Measurements from ENCODE around the gene MCF2L2.

The MCF2L2 gene

GRCh38 chr3:183265834-183266417, 162.5 kb downstream of the MCF2L2 start:
- DNase-seq (ENCODE audit: low spot score): no peak

- DNase-seq (ENCODE audit: low spot score): no peak
Measured at GRCh38 chr3:183265157-183265642, 163.2 kb downstream of the MCF2L2 start.

DNA sequence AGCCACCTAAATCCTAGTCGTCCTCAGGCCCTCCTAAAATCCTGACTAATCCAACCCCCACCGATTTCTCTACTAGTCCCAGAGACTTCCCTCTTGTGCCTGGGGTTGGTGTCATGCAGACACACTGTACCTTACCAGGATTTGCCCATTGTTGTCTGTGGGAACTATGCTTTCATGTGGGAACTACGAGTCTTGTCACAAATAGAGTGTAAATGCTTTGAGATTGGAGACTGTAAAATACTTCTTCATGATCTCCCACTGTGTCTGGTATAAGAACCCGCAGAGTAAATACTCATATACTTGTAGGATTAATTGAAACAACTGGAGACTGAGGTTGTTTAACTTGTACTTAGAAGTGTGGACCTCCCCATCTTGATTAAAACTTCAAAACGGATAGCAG, 164.2 kb downstream of the MCF2L2 start:
- DNase-seq (ENCODE audit: low spot score): no peak

DNA sequence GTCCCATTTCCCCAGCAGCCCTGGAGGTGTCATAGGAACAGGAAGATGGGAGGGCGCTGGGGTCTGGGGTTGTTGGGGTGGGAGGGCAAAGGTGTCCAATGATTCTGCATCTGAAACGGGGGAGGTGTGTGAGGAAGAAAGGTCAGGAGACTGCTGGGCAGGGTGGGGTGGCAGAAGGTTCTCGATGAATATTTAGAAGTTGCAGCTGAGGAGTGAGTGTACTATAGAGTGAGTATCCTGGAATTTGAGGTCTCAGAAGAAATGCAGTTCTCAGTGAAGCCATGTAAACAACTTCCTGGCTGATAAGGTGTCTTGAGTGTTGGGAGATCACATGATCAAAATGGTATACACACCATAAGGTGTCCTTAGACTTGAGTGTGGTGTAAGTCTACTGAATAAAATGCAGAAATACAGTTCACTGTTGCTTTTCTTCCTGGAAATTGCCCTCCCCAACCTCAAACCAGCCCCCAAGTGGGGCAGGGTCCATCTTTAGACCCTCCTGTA, 165.5 kb downstream of the MCF2L2 start:
- DNase-seq (ENCODE audit: low spot score): no peak

DNA sequence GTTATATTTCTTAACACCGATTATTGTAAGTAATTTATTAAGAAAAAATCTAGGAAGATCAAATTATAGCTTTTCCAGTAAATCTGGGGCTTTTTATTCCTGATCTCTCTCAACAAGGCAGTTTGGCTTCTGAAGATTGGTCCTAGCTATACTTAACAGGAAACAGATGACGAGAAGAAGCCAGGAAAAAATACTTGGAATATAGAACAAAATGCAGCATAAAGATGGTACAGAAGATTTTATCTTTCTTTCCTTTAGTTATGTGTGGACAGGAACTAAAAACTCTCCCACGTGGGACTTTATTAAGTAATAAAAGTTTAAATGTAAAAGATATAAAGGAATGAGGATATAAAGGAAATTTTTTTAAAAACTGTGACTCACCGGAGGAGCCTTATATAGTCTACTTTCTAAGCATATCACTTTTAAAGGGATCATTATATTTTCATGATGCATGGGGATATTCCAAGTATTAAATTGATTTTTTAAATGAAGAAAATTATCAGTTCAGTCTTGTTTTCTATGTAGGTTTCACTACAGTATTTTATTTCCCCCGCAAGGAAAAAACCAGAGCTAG, 167.2 kb downstream of the MCF2L2 start:
- DNase-seq (ENCODE audit: low spot score): no peak

DNA sequence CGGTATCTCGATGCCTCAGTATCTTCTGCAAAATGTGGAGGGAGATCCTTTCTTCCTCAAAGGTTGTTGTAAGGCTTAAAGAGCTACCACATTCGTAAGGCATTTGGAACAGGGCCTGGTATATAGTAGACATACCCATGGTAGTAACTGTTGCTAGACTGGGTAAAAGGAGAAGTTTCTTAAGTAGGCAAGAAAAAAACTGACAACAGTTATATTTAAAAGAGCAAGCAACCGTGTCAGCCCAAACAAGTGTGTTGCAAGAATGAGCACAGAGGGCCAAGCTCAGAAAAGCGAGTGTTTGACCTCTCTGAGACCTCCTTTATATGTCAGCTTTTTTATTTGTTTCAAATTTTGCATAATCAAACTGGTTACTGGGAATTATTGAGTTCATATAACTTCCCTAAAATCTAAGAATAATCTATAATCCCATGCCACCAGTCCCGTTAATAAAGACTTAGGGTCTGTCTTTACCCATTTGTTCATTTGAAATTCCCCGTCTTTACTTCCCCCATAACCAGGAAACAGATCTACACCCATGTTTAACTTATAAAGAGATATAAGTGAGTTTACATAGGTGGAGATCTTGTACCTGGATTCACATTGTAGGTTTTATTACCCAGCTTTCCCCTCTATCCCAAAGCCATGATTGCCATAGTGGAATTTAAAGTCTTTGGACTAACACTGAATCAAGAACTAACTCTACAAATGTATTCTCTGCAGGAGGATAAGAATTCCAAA, 168.1 kb downstream of the MCF2L2 start:
- no peak for DNase-seq (ENCODE audit: low spot score)

GRCh38 chr3:183259621-183260020, 168.8 kb downstream of the MCF2L2 start:
- DNase-seq (ENCODE audit: low spot score): no peak

DNA sequence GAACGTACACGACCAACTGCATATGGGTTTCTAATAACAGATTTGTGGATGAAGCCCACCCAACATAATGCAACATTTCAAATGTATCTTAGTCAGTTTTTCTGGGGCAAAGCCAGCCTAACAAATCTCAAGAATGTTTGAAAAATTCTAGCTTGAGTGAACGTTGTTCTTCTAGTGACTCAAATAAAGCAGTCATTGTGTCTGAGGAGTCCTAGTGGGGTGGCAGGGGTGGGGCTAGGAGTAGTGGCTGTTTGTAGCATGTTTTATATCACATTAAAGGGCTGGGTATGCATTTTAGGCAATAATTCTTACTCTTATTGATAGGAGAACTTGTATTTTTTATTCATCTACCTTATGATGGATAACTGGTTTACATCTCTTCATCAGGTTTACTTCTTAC, 169.3 kb downstream of the MCF2L2 start:
- DNase-seq (ENCODE audit: low spot score): no peak

DNA sequence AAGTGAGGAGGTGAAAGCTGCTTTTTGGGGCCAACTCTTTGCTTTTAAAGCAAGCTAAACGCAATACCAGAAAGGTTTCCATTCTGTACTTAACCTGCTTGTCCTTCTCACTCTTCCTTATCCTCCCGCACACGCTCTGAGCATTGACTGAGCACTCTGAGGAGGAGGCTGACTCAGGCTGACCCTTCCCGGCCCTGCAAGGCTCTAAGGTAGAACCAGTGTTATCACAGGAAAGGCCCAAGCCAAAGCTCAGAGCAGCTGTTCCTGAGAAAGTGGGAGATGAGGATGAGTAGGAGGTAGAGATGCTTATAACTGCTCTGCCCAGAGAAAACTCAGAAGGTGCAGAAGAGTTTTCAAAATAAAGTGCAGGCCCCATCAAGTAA, 173.1 kb downstream of the MCF2L2 start:
- DNase-seq (ENCODE audit: low spot score): no peak

DNA sequence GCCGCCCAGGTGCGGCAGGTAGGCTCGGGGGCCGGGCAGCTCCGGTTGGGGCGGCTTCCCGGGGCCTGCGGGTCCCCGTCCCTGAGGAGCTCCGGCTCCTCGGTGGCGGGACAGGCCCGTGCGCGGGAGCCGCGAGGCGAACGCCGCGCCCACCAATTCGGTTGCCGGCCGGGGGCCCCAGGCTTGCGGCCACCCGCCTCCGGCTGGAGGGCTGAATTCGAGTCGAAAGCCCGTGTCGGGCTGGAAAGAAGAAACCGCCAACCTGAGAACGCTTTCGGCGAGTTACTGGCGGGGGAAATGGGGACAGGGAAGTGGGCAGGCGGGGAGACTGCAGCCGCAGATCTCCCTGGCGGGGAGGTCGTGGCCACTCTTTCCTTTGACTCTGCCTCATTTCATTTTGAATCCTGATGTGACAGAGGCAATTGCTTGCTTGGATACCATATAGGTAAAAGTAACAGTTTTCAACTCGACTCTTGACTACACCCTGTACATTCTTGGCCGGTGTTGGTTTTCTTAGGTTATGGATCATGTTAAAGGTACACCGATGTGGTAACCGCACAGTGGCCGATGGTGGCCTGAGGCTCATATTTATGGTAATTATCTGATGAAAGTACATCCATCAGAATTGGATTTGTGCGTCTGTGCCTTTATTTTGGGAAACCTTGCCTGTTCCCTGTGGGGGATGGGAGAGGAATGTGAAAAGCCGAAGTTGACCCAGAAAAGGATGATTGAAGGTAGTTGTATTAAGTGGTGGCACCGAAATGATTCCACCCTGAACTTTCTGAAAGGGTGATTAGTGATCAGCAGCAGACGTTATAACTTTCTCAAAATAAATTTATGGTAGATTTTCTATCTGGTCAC, 173.7 kb downstream of the MCF2L2 start:
- no peak for DNase-seq (ENCODE audit: low spot score)

DNA sequence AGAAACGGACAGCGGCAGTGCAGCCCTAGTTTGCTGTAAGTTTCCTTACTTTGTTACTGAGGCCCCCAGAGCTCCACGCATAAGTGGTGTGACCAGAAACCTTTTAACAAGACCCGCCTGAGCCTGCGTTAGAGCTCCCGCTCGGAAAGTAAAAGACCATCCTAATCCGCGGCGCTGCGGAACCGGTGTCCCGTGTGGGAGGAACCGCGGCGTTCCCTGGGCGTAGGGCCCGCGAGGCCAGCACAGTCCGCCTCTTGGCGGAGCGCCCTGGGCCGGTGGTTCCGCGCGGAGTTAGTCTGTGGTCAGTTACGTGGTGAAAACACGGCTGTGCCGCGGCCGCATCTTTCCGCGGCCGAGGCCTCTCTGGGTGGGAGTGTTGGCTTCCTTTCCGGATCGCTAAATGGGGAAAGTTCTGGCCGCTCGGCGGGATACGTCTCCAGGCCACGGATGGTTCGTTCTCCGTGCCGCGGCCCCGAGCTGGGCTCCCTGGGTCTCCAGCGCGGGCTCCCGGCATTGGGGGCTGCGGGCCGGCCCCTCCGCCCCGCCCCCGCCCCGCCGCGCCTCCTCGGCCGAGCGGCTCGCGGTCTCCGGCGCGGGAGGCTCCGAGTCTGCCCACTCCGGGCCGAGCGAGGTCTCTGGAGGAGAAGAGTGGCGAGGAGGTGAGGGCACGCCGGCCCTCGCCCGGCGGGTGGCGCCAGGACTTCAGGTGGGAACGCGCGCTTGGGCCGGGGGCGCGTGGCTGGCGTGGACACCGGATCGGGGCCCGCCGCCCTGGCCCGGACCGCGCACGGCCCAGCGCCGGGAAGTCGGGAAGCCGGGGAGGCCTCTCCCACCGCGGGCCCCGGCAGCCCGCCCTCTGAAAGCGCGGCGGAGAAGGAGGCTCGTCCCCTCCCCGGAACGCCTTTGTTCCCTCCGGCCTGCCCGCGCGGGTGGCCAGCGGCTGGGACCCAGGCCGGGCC, 174.6 kb downstream of the MCF2L2 start:
- no peak for DNase-seq (ENCODE audit: low spot score)

DNA sequence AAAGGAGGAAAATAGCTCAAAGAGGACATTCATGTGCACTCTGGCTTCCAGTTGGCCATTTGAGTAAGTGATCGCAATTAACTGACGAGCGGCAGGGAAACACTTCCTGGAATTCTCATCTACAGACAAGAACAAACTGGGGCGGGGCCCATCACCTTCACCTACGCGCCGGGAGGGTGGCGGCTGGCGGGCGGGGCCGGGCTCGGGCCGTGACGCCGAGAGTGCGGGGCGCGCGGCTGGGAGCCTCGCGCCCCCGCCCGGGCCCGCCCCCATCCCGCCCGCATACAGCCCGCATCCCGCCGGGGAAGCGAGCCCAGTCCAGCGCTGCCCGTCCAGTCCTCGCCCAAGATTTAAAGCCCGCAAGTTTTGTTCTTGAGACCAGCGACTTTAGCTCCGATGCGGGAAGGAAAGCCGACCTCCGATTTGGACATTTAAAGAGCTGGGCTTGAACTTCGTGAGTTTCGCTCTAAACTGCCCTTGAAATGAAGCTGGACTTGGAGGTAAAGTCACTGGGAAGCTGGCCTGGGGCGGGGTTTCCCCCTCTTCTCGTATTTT, 175.4 kb downstream of the MCF2L2 start, which contains the start of gene B3GNT5:
TSS of gene B3GNT5 (plus strand) at position 281 of the 555 bp plus-strand sequence. CDS start 16,546 bp downstream, outside the sequence.
- no peak for DNase-seq (ENCODE audit: low spot score)

GRCh38 chr3:183252118-183252782, 176.2 kb downstream of the MCF2L2 start:
- no peak for DNase-seq (ENCODE audit: low spot score)

DNA sequence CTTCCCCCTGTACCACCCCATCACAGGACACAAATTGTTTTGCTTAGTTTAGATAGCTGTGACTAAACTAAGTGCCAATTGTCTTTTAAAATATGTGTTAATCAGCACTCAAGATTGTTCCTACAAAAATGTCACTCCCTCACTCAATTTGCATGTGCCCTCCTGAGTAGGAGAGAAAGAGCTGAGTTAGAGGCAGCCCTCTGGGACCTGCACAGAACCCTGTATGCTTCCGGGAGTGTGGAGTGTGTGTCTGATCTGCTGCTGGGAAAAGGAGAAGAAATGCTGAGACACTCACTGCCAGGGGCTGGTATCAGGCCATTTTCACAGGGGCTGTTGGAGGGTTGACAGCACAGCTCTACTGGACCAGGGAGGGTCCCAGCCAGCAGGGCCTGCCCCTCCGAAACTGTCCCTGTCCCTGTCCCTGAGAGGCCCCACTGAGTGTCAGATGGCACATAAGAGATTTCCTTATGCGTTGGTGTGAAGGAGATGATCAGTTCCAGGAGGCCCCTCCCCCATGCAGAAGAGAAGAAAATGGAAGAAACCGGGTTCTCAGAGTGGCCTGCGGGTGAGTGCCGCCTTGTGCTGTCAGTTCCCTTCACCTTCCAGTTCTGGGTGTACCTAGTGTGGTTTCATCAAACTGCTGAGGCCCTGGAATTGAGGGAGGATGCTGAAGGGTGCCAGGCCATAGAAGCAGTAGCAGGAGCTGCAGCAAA, 179.3 kb downstream of the MCF2L2 start:
- DNase-seq (ENCODE audit: low spot score): no peak

GRCh38 chr3:183247011-183247589, 181.3 kb downstream of the MCF2L2 start:
- no peak for DNase-seq (ENCODE audit: low spot score)

DNA sequence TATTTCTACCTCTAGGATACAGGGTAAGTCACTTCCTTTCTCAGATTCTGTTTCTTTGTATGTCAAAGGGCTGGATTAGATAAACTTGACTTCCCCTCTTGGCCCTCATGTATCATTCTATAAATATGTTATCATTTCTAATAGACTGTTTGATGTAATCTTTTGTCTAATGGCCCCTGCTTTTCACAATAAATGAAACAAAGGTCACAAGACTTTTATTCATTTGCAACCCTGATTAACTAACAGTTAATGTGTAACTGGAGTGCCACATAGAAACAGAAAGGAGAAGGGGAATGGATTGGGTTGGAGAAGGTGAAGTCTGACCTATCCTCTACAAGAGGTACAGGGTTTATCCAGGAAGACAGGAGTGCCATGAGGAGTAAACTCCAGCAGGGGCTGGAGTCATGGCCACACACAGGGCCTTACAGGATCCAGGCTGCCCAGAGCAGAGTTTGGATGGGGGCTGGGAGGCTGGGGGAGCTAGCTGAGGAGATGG, 183.4 kb downstream of the MCF2L2 start:
- no peak for DNase-seq (ENCODE audit: low spot score)

- no peak for DNase-seq (ENCODE audit: low spot score)
Measured at GRCh38 chr3:183244219-183244618, 184.2 kb downstream of the MCF2L2 start.

DNA sequence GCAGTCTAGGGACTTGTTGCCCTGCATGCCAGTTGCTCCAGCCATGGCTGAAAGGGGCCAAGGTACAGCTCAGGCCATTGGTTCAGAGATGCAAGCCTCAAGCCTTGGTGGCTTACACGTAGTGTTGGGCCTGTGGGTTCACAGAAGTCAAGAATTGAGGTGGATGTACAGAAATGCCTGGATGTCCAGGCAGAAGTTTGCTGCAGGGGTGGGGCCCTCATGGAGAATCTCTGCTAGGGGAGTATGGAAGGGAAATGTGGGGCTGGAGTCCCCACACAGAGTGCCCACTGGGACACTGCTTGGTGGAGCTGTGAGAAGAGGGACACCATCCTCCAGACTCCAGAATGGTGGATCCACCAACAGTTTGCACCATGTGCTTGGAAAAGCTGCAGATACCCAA, 186.0 kb downstream of the MCF2L2 start:
- DNase-seq (ENCODE audit: low spot score): no peak

- DNase-seq (ENCODE audit: low spot score): no peak
Measured at GRCh38 chr3:183239046-183239445, 189.4 kb downstream of the MCF2L2 start.
